ENCODE results near the gene EIF4A3.

Gene EIF4A3

DNA sequence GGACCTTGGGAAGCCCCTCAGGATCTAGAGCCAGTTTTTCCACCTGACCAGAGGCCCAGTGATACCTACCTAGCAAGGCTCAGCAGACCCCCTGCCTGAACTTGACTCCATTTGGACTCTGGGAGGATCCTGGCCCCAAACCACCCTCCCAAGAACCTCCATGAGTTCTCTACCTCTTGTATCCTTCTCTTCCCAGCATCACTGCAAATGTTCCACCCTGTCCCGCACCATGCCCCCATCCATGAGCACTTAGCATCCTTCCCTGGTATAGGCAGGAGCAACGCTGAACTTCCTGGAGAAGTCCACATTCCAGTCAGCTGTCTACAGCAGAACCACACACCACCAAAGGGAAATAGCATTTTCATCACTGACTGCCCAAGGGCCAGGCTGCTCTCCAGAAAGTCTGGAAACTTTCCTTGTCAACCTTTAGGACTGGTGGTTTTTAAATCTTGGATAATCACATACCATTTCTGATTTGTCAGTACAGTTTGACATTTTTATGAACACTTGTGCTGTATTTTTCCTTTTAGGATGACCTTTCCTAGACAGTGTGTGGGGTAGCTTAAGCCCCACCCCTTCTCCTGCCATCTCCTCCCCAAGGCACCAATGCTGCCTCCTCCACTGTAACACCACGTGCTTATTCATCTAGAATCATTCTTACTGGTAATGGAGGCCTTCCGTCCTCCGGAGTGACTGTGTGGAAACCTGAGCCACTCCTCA lies 13.9 kb downstream of the EIF4A3 start:
- DNase-seq (ENCODE audit: low read depth): no peak

DNA sequence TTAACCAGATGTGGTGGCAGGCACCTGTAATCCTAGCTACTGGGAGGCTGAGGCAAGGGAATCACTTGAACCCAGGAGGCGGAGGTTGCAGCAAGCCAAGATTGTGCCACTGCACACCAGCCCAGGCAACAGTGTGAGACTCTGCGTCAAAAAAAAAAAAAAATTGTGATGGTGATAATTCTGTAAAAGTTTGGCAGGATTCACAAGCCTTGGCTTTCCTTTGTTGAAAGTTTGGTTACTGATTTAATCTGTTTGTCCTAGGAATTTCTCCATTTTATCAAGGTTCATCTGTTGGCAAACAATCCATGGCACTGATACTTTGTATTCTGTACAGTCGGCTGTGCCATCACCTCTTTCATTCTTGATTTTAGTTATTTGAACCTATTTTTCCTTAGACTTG lies 15.9 kb downstream of the EIF4A3 start:
- DNase-seq (ENCODE audit: low read depth): no peak

DNA sequence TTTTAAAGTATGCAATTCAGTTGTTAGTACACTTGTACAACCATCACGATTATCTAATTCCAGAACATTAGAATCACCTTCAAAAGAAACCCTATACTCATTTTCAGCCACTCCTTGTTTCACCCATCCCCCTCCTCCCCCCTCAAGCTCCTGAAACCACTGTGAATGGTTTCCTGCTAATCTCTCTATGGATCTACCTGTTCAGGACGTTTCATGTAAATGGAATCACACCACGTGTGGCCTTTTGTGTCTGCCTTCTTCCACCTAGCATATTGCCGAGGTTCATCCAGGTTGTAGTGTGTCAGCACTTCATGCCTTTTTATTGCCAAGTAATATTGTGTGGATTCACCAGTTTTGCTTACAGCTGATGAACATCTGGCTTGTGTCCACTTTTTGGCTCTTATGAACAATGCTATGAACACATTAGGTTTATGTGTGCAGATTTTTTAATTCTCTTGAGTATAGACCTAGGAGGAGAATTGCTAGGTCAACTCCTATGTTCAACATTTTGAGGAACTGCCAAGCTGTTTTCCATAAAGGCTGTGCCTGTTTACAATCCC lies 17.8 kb downstream of the EIF4A3 start:
- no peak for DNase-seq (ENCODE audit: low read depth)

DNA sequence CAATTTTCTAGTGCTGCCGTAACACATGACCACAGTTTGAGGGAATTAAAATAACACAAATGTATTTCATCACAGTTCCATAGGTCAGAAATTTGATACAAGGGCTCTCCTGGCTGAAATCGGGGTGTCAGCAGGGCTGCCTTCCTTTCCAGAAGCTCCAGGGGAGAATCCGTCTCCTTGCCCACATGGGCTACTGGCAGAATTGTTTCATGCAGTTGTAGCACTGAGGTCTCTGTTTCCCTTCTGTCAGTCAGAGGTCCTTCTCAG lies 20.5 kb downstream of the EIF4A3 start:
- no peak for DNase-seq (ENCODE audit: low read depth)

DNA sequence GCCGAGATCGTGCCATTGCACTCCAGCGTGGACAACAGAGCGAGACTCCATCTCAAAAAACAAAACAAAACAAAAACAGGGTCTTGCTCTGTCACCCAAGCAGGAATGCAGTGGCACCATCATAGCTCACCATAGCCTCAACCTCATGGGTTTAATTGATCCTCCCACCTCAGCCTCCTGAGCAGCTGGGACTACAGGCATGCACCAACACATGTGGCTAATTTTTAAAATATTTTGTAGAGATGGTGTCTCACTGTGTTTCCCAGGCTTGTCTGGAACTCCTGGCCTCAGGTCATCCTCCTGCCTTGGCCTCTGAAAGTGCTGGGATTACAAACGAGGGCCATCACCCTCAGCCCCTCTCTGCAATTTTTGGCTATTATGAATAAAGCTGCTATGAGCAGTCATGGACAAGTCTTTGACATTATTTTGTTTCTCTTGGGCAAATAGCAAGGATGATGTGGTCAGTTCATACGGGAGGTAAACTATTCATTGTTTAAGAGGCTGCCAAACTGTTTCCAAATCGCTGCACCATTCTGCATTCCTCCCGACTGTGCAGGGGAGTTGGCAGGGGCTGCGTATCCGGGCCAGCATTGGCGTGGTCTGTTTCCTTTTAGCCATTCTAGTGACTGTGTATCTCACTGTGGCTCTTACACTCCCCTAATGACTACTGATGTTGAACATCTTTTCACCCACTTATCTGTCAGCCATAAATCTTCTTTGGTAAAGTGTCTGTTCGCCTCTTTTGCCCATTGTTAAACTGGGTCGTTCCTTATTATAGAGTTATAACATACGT lies 21.1 kb downstream of the EIF4A3 start:
- DNase-seq (ENCODE audit: low read depth): peak; percentile 65

DNA sequence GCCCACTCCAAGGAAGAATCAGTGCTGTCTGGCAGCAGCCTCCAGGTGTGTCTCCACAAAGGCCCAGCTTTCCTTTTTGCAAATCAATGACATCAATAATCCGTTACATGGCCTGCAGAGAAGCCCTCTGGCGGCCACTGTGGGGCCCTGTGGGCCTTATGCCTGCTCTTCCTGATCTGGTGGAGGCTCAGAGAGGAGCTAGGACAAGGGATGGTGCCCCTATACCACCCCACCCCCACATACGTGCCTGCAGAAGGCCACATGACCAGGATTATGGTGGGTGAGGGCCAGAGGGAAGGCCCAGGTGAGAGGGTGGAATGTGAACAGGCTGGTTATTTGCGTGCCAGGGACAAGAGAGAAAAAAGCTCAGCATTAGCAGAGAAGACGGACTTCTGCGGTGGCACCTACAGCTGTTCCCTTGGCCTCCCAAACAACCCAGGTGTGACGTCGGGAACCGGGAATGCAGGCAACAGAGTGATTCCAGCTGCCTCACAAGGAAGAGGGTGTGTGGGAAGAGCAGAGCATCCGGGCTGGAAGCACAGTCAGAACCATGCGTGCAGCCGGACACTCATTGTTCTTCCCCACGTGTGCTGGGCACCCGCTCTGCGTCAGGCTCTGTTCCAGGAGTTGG lies 22.5 kb downstream of the EIF4A3 start:
- no peak for DNase-seq (ENCODE audit: low read depth)

DNA sequence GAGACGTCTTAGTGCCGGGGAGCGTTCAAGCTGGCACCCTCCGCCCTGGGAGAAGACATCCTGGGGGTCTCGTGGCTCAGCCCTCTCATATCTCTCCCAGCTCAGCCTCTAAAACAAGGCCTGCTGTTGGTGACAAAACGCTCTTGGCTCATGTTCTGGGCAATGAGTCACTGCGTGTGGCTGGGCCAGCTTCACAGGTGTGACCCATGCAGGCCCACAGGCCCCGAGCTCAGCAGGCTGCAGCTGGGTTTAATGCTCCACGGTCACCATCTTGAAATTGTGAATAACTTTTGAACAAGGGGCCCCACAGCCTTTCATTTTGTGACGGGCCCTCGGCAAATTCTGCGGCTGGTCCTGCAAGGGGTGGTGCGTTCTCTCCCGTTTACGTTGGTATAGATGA lies 23.1 kb downstream of the EIF4A3 start:
- DNase-seq (ENCODE audit: low read depth): no peak

DNA sequence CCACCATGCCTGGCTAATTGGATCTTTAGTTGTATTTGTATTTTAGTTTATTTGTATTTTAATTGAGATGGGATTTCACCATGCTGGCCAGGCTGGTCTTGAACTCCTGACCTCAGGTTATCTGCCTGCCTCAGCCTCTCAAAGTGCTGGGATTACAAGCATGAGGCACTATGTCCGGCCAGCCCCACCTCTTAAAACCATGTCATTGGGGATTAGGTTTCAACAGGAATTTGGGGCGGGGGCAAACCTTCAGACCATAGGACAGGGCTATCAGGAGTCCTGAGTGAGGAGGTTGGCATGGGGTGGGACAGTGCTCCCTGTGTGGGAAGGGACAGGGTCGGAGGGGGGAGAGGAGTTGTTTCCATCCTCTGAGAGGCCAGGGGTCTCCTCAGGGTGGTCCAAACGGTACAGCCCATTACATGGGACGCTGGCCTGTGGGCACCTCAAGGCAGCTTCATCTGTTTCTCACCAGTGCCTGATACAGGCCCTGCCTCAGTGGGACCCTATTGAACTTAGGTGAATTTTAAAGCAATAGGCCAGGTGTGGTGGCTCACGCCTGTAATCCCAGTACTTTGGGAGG lies 23.9 kb downstream of the EIF4A3 start:
- DNase-seq (ENCODE audit: low read depth): no peak

DNA sequence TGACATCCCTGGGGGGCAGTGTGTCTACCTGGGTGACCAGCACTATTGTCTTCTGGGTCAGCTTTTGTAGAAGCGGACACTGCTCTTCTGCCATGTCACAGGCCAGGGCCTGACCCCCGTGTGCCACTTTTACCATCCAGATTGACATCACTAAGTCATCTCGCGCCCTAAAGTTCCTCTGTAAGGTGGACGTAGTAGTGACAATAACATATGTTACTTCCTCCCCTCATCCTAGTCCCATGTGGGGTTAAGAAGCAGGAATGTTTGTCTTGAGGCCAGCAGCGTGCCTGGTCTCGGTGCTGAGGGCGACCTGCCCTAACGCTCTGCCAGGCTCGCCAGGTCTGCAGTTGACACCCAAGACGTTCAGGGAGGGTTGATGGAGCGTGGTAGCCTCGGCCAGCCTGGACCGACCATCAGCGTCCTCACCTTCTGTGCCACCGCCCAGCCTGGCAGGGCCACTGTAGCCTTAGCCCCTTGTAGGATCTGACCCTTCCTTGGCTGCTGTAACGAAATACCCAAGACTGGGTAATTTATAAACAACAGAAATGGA lies 24.8 kb downstream of the EIF4A3 start:
- no peak for DNase-seq (ENCODE audit: low read depth)

DNA sequence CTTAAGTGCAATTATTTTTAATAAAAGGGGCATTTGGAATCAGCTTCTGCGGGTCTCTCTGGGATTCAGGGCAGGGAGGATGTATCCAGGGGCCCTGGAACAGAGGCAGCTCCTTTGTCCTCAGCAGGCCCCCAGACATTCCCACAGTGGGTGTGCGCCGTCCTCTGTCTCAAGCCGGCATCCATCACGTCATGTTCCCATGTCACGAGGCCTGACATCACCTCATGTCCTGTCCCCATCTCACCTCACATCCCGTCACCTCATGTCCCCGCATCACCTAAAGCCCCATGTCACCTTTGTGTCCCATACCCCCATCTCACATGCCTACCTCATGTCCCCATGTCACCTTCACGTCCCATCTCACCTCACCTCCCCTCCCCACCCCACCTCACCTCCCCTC lies 27.1 kb downstream of the EIF4A3 start:
- no peak for DNase-seq (ENCODE audit: low read depth)

DNA sequence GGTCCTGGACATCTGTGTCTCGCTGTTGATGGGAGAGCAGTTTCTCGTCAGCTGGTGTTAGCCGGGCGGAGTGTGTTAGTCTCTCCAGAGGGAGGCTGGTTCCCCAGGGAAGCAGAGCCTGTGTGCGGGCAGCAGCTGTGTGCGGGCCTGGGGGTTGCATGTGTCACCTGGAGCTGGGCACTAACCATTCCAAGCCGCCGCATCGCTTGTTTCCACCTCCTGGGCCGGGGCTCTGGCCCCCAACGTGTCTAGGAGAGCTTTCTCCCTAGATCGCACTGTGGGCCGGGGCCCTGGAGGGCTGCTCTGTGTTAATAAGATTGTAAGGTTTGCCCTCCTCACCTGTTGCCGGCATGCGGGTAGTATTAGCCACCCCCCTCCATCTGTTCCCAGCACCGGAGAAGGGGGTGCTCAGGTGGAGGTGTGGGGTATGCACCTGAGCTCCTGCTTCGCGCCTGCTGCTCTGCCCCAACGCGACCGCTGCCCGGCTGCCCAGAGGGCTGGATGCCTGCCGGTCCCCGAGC lies 27.6 kb downstream of the EIF4A3 start:
- DNase-seq (ENCODE audit: low read depth): no peak

DNA sequence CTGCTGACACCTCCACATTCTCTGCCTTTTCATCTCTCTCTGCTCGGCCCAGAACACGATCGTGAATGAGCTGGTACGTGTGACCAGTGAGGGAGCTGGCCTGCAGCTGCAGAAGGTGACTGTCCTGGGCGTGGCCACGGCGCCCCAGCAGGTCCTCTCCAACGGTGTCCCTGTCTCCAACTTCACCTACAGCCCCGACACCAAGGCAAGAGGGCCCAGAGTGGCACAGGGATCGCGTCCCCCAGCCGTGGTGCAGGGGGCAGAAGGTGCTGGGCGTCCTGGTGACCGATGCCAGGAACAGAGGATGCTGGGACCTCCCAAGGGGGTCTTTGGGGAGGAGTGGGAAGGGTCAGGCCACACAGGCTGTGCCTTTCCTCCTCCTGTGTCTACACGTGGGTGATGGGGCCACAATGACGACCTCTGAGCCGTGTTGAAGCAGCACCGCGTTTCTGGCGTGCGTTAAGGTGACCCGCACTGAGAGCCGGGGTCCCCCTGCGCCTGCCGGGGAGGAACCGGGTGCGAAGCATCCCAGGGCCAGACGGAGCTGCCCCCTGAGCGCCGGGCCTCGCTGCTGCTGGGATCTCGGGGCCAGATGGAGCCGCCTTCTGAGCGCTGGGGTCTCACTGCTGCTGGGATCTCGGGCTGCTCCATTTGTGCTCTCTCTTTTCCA lies 28.2 kb downstream of the EIF4A3 start:
- DNase-seq (ENCODE audit: low read depth): no peak

DNA sequence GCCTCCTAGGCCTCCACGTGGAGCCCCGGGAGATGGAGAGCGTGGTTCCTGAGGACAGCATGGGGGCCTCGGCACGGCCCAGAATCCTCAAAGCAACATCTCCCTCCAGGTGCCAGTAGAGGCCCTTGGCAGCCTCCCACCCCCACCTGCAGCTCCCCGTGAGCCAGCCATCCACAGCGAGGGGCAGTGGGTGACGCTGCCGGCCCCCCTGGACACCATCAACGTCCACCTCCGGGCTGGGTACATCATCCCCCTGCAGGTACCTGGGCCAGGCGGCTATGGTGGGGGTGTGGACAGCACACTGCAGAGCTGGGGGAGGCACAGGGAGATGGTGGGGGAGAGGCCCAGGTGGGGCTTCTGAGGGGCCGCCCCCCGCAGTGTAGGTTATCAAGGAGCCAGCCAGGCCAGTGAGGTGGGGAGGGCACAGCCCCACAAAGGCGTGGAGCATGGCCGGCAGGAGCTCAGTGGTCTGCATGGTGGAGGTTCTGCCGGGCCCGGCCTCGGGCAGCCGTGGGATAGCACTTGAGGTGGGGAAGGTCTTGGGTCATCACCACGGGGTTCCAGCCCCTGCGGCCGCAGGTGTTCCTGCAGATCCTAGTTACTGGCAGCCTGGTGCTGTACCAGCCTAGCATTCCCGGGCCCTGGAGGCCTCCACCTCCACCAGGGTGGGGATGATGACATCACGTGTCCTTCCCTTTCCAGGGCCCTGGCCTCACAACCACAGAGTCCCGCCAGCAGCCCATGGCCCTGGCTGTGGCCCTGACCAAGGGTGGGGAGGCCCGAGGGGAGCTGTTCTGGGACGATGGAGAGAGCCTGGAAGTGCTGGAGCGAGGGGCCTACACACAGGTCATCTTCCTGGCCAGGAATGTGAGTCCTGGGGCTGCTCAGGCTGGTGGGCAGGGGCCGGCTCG lies 29.2 kb downstream of the EIF4A3 start:
- DNase-seq (ENCODE audit: low read depth): no peak

DNA sequence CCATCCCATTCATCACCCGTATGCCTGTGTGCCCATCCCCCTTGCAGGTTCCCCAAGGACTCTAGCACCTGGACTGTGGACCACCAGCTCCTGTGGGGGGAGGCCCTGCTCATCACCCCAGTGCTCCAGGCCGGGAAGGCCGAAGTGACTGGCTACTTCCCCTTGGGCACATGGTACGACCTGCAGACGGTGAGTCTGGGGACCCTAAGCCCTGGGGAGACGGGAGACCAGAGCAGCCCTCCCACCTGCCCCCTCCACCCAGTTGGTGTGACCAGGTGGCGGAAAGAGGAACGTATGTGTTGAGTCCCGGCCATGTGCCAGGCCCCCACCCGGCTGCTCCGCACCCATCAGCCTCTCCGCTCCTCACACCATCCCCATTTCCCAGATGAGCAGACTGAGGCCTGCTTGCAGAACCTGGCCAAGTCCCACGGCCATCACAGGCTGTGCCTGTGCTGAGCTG lies 30.0 kb downstream of the EIF4A3 start:
- DNase-seq (ENCODE audit: low read depth): no peak

DNA sequence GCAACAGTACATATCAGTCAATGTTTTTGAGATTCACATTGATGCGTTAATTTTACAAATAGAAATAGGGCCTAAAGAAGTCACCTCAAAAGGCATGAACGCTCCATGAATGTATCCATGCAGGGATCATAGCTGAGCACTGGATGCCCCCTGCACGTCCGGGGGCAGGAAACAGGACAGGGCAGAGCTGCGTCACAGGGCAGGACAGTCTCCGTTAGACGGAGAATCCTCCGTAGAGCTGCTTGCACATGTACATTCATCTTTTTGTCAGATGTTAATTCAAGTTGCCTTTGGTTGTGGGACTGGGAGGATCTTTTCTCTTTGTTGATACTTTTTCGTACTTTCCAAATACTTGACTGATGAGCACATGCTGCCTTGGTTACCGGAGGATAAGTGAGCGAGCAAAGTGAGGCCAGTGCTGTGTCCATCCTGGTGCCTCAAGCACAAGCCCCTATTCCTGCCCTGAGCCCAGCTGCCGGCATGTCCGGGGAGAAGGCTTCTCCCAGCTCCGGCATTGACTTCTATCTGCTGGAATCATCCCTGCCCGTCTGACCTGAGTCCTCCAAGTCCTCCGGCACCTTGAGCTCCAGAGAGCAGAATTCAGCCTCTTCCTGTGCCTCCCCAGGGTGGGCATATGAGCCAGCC lies 30.5 kb downstream of the EIF4A3 start:
- no peak for DNase-seq (ENCODE audit: low read depth)

DNA sequence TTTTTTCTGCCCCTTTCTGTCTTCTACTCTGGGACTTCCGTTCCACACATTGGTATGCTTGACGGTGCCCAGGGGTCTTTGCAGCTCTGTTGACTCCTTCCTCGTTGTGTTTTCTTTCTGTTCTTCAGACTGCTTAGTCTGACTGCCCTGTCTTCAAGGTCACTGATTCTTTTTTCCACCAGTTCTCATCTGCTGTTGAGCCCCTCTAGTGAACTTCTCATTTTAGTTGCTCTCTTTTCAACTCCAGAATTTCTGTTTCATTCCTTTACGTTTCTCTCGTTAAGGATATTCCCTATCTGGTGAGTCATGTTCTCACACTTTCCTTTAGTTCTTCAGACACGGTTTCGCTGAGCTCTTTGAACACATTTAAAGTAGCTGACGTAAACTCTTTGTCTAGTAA lies 31.8 kb downstream of the EIF4A3 start:
- DNase-seq (ENCODE audit: low read depth): no peak

DNA sequence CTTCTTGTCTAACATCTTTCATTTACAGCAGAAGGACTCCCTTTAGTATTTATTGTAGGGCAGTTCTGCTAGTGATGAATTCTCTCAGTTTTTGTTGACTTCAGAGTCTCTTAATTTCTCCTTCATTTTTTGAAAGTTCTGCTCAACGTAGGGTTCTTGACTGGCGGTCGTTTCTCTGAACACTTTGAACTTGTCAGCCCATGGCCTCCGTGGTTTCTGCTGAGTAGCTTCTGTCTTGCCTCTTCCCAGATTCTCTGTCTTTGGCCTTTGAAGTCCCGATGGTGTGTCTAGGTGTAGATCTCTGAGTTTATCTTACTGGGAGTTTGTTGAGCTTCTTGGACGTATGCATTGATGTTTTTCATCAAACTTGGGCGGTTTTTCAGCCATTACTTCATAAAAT lies 32.2 kb downstream of the EIF4A3 start:
- no peak for DNase-seq (ENCODE audit: low read depth)

DNA sequence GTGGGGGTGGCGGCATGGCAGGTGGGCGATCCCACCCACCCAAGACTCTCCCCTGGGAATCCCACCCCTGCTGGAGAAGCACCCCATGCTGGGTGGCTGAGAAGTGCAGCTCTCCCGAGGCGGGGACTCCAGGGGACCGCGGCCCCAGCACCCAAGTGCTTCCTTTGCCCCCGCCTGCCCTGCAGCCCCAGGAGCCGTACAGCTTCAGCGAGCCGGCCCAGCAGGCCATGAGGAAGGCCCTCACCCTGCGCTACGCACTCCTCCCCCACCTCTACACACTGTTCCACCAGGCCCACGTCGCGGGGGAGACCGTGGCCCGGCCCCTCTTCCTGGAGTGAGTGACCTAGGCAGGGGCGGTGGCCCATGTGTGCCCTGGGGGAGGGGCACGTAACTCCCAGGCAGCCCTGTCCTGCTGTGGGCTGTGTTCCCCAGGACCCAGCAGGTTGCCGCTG lies 33.9 kb downstream of the EIF4A3 start:
- no peak for DNase-seq (ENCODE audit: low read depth)

DNA sequence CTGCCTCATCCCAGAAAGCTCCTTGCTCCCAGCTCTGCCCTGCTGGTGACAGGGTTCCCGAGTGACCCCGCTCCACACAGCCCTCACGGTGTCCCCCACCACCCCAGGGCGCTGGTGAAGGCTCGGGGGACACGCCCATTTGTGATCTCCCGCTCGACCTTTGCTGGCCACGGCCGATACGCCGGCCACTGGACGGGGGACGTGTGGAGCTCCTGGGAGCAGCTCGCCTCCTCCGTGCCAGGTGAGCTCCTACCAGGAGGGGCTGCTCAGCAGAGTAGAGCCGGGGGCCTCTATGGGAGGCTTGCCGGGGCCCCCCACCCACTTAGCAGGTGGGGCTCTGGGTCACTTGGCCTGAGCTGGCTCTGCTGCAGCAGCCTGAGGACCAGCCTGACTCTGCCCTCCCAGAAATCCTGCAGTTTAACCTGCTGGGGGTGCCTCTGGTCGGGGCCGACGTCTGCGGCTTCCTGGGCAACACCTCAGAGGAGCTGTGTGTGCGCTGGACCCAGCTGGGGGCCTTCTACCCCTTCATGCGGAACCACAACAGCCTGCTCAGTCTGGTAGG lies 34.4 kb downstream of the EIF4A3 start:
- no peak for DNase-seq (ENCODE audit: low read depth)
